Right lobe of liver (tissue), 6 donors: Measurements from ENCODE around the gene GFOD1. TPM values are rescaled to one million over a fixed set of nuclear protein-coding genes. Genes with fewer than 3 reads are reported as not detected.
"Not testable (repeated sequence)": the region's sequence is repeated elsewhere in the genome, so short reads cannot be mapped to it uniquely, and the experiment has no call there.

ENCODE experiments used
- ATAC-seq, 4 donors: fragments of 200-7000 bp; cut with Tn5 transposase; one replicate each; pipeline ENCODE4 v1.9.1; 2020; ENCODE audit warnings: mild to moderate bottlenecking in 4 of 4, moderate library complexity in 4 of 4
- DNase-seq, 3 donors: peaks; one replicate each; pipeline ENCODE4 v3.0.0-alpha.2; 2020
- H3K27ac ChIP-seq, 3 donors: fragments of 200-600 bp; one replicate each; pipeline ENCODE4 v1.8.0; 2022
- H3K27me3 ChIP-seq, 2 donors: fragments of 200-600 bp; one replicate each; pipeline ENCODE4 v1.8.0; 2022
- H3K36me3 ChIP-seq, 4 donors: fragments of 200-600 bp; sonication (generic) in 1 of 4; one replicate each; pipeline versions ENCODE4 v1.5.1 to v1.8.0; 2017 to 2022; ENCODE audit warnings: control low read depth in 1 of 4
- H3K4me1 ChIP-seq, 4 donors: fragments of 200-600 bp; sonication (generic) in 1 of 4; one replicate each; pipeline versions ENCODE4 v1.5.1 to v1.8.0; 2017 to 2022; ENCODE audit warnings: control low read depth in 1 of 4
- H3K4me3 ChIP-seq, 3 donors: fragments of 200-600 bp; one replicate each; pipeline ENCODE4 v1.8.0; 2022
- H3K9me3 ChIP-seq, 4 donors: fragments of 200-600 bp; sonication (generic) in 1 of 4; one replicate each; pipeline versions ENCODE4 v1.5.1 to v1.8.0; 2017 to 2022; ENCODE audit warnings: control low read depth in 1 of 4
- POLR2A ChIP-seq: fragments of 450-650 bp; IDR thresholded peaks from one replicate; pipeline ENCODE4 v1.6.1; 2017; ENCODE audit warnings: antibody characterized with exemption, mild to moderate bottlenecking
- WGBS: methylation state at CpG from one replicate; pipeline ENCODE4 v1.1.6; 2018; ENCODE audit warnings: low coverage, low lambda C conversion rate; ENCODE audit not compliant: insufficient coverage; ENCODE audit errors: missing lambda C conversion rate; 5-methylcytosine and 5-hydroxymethylcytosine counted together
- intact Hi-C, 2 donors: fragments of 100-400 bp; cut with DNase I; formaldehyde crosslinking; loops; one replicate each; pipeline versions ENCODE4 v1.11.2 to v1.14.1; 2022
- total RNA-seq, 6 experiments: library from RNA; depleted of rRNA in 2 of 6; stranded (reverse); fragments of >200 nt in 2 of 6; fragmentation: NEBNext Ultra II Directional in 3 of 6; extraction: Animal tissue kit (Norgen Biotek cat#: 25700) in 3 of 6; gene quantifications; one replicate each; pipeline versions ENCODE4 v1.1.0 to v1.2.4, GENCODE V29; 2016 to 2023
- TF ChIP-seq, protein P1 (sequence below), 4 donors: fragments of 200-600 bp in 3 of 4; fragments of 450-650 bp in 1 of 4; IDR thresholded peaks; one replicate each; pipeline versions ENCODE4 v1.5.1 to v1.8.0; 2016 to 2022; ENCODE audit warnings: antibody characterized with exemption in 4 of 4, mild to moderate bottlenecking in 2 of 4
- donor health status: DM: no; HTN: yes; CAD: no.
- donor health status: DM: no; HTN: no; CAD: no.
- donor health status: DM: no; HTN: no; CAD: no.
- donor health status: DM: no; HTN: yes; CAD: no.
- donor health status: DM: no; HTN: yes; CAD: no.

Gene GFOD1
- total RNA-seq, 6 experiments from 2014 or later: 5.4 to 8.5 (median 7.5) TPM

DNA sequence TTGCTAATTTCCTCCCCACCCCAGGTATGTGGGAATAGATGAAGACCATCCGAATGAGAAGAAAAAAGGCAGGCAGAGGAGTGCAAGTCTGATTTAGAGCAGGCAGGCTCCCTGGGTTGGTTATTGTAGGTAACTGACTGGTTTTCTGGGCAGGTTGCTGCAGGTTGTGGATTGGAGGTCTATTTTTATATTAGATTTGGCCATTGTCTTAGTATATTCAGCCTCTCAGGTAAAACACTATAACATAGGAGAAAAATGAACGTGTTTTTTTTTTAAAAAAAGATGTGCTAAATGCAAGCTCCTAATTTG, 158.6 kb downstream of the GFOD1 start:
- 2% methylated on average over 2 of the region's 2 CpGs for WGBS
- H3K4me1 ChIP-seq: peaks cover 0 to 6% (median 0%) of the 10 kb centered on the region in 4 donors
- peak overlapping the region; percentile 70 to 85 (median 72) for H3K4me3 ChIP-seq
- peaks cover 0 to 15% (median under 1%) of the 10 kb centered on the region in 4 donors for H3K36me3 ChIP-seq
- peak overlapping the region; percentile 79 to 87 (median 87) for H3K27ac ChIP-seq
- H3K27me3 ChIP-seq: no peaks in the 10 kb centered on the region
- intact Hi-C loops: loop anchor here in 1 of 2 donors (10.0 kb wide), 1 partner anchor 134 kb away; no protein-coding TSS in a partner anchor
- TF ChIP-seq POLR2A: no peak
- TF ChIP-seq, protein P1, sequence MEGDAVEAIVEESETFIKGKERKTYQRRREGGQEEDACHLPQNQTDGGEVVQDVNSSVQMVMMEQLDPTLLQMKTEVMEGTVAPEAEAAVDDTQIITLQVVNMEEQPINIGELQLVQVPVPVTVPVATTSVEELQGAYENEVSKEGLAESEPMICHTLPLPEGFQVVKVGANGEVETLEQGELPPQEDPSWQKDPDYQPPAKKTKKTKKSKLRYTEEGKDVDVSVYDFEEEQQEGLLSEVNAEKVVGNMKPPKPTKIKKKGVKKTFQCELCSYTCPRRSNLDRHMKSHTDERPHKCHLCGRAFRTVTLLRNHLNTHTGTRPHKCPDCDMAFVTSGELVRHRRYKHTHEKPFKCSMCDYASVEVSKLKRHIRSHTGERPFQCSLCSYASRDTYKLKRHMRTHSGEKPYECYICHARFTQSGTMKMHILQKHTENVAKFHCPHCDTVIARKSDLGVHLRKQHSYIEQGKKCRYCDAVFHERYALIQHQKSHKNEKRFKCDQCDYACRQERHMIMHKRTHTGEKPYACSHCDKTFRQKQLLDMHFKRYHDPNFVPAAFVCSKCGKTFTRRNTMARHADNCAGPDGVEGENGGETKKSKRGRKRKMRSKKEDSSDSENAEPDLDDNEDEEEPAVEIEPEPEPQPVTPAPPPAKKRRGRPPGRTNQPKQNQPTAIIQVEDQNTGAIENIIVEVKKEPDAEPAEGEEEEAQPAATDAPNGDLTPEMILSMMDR (IDR thresholded peaks at IDR 0.05): no peak
- no peak for DNase-seq
- ATAC-seq: no peak
- H3K9me3 ChIP-seq: no peaks in the 10 kb centered on the region

DNA sequence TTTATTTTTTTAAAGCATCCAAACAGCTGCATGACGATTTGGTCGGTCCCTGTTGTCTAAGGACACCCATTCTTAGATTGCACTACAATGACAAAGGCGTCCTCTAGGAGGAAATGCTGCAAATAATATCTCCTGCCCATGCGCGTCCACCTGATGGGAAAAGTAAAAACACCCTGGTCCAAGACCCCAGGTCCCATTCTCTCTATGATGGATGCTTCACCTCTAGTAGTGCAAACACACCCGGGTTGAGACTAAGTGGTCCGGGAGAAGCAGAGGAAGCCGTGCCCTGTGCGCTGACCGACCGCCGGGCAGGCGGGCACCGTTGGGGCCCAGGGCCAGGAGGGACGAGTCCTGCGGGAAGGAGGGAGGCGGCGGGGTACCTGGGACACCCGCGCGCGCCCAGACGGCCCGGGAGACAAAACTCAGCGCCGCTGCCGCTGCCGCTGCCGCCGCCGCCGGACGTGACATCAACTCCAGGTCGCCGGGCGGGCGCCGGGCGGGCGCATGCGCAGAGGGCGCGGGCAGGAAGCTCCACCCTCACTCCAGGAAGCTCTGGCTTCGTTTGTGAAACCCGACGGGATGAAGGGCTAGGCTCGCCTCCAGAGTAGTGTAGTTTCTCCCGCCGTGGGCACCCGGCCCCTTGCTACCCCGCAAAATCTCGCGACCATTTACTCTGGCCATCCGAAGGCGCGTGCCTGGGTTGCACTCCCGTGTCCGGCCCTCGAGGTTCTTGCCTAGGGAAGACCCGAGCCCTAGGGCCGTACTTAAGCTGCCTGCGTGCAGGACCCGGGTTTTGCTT, 159.1 kb downstream of the GFOD1 start, which contains the start of gene TBC1D7:
Gene TBC1D7, minus strand, starts transcription at position 462 of the 799 bp plus-strand sequence. CDS start 1,639 bp downstream, outside the sequence.
- intact Hi-C loops: loop anchor here in 1 of 2 donors (10.0 kb wide), 1 partner anchor 133 kb away; no protein-coding TSS in a partner anchor
- no peaks in the 10 kb centered on the region for H3K27me3 ChIP-seq
- peak within 1 kb of the TSS; percentile 79 to 87 (median 87) for H3K27ac ChIP-seq
- H3K36me3 ChIP-seq: peaks cover 0 to 15% (median 3%) of the 10 kb centered on the region in 4 donors
- H3K4me1 ChIP-seq: peaks cover 0 to 6% (median 0%) of the 10 kb centered on the region in 4 donors
- no peaks in the 10 kb centered on the region for H3K9me3 ChIP-seq
- WGBS: 0% methylated on average over 17 of the region's 63 CpGs
- ATAC-seq (peak; percentile 96 to 98 (median 98)), DNase-seq (peak; percentile 94 to 95 (median 95))
- peak; percentile 96 for TF ChIP-seq POLR2A
- TF ChIP-seq, protein P1 (IDR thresholded peaks at IDR 0.05): peak in 1 of 4 donors; percentile 18
- H3K4me3 ChIP-seq: peak within 1 kb of the TSS; percentile 70 to 85 (median 72)

DNA sequence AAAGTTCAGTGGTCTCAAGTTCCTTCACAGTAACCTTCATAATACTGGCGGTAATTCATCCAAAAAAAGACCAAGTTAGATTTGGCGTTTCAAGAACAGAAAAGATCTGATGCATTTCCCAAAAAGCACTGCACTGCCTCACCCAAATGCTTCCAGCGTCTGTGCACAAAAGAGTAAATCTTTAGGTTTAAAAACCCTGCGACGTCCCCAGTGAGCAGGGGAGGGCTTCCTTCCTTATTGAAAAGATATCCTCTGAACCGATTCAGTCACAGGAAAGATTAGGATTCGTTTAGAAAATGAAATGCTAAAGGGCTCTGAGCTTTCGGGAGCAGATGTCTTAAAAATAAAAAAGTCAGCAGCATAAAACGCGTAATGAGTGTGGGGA, 159.7 kb downstream of the GFOD1 start:
- Histone ChIP-seq H3K4me3 (peak overlapping the region; percentile 70 to 85 (median 72)), H3K27ac (peak overlapping the region; percentile 79 to 87 (median 87)), H3K4me1 (peaks cover 0 to 6% (median 0%) of the 10 kb centered on the region in 4 donors), H3K27me3 (no peaks in the 10 kb centered on the region), H3K36me3 (peaks cover 0 to 15% (median 5%) of the 10 kb centered on the region in 4 donors), H3K9me3 (no peaks in the 10 kb centered on the region)
- TF ChIP-seq, protein P1 (IDR thresholded peaks at IDR 0.05): no peak
- TF ChIP-seq POLR2A: no peak
- intact Hi-C loops: loop anchor here in 1 of 2 donors (10.0 kb wide), 1 partner anchor 133 kb away; no protein-coding TSS in a partner anchor
- DNase-seq: no peak
- 0% methylated on average over 10 of the region's 10 CpGs for WGBS
- peak in 2 of 4 donors; percentile 2 to 8 for ATAC-seq

- intact Hi-C loops: loop anchor here in 1 of 2 donors (10.0 kb wide), 1 partner anchor 131 kb away; no protein-coding TSS in a partner anchor
- DNase-seq, ATAC-seq, H3K27ac ChIP-seq, H3K9me3 ChIP-seq, H3K4me1 ChIP-seq, H3K27me3 ChIP-seq, H3K4me3 ChIP-seq: not testable (repeated sequence)
- 61% methylated on average over 3 of the region's 3 CpGs for WGBS
- H3K36me3 ChIP-seq: peaks cover 0 to 23% (median 5%) of the 10 kb centered on the region in 4 donors
These were observed 161.3 kb downstream of the GFOD1 start for GRCh38 chr6:13326031-13326586.
